Right lobe of liver (tissue), 4 donors: ENCODE measurements around the gene PERM1.

Source experiments
- POLR2A ChIP-seq: fragments of 450-650 bp; IDR thresholded peaks from one replicate; pipeline ENCODE4 v1.6.1; 2017; ENCODE audit warnings: antibody characterized with exemption, mild to moderate bottlenecking
- TF ChIP-seq, protein P1 (sequence below), 4 donors: fragments of 200-600 bp in 3 of 4; fragments of 450-650 bp in 1 of 4; IDR thresholded peaks; one replicate each; pipeline versions ENCODE4 v1.5.1 to v1.8.0; 2016 to 2022; ENCODE audit warnings: antibody characterized with exemption in 4 of 4, mild to moderate bottlenecking in 2 of 4
- donor health status: DM: no; HTN: no; CAD: no.
- donor health status: DM: no; HTN: no; CAD: no.
- donor health status: DM: no; HTN: yes; CAD: no.

DNA sequence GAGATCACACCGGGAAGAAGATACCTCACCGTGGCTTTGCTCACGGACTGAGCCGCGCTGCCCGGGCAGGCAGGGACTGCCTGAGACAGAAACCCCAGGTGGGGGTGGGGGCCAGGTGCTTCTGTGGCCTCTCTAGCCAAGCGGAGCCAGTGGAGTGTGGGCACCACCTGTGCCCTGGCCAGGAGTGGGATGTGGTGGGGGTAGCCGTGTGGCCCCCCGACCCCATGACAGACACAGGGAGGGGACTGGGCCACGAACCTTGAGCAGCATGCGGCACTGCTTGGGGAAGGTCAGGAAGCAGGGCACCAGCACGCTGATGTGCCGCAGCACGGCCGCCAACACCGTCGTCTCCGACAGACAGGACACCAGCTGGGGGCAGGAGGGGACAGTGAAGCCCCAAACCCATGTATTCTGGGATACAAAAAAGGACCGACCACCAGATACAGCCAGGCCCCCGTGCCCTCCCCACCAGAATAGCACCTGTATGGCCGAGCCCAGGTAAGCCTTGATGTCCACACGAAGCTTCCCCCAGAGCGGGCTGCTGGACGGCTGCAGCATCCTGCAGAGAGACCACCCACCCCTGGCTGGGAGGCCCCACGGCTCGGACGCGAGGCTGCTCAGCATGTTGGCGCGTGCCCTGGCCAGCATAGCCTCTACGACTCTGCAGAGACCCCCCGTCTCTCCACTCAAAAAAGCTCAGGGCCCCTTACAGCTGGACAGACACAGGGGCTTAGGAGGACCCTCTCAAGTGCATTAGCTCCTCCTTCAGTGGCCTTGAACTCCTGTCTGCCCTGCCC, 28.2 kb downstream of the PERM1 start:
- TF ChIP-seq POLR2A = no peak
- TF ChIP-seq, protein P1, sequence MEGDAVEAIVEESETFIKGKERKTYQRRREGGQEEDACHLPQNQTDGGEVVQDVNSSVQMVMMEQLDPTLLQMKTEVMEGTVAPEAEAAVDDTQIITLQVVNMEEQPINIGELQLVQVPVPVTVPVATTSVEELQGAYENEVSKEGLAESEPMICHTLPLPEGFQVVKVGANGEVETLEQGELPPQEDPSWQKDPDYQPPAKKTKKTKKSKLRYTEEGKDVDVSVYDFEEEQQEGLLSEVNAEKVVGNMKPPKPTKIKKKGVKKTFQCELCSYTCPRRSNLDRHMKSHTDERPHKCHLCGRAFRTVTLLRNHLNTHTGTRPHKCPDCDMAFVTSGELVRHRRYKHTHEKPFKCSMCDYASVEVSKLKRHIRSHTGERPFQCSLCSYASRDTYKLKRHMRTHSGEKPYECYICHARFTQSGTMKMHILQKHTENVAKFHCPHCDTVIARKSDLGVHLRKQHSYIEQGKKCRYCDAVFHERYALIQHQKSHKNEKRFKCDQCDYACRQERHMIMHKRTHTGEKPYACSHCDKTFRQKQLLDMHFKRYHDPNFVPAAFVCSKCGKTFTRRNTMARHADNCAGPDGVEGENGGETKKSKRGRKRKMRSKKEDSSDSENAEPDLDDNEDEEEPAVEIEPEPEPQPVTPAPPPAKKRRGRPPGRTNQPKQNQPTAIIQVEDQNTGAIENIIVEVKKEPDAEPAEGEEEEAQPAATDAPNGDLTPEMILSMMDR (IDR thresholded peaks at IDR 0.05) = no peak
